ENCODE results near the gene CCDC171. TPM values are rescaled to one million over a fixed set of nuclear protein-coding genes. Genes with fewer than 3 reads are reported as not detected.
A peak's percentile ranks its signal among the peaks of the same experiment; 100 is the strongest.
"Not testable (repeated sequence)": the region's sequence is repeated elsewhere in the genome, so short reads cannot be mapped to it uniquely, and the experiment has no call there.

Gene CCDC171
- total and polyA plus RNA-seq, 12 donors = 1.2 to 4.9 (median 2.7) TPM

GRCh38 chr9:15584379-15584778 is 31.5 kb downstream of the CCDC171 start:
- no peak for TF ChIP-seq POLR2A (IDR thresholded peaks at IDR 0.05)
- no peak for TF ChIP-seq CTCF (IDR thresholded peaks at IDR 0.05)
- intact Hi-C loops (cut with DNase I) = no loop called here
- H3K27ac ChIP-seq = no peak overlapping the region
- H3K27me3 ChIP-seq = no peaks in the 10 kb centered on the region
- no peaks in the 10 kb centered on the region for H3K36me3 ChIP-seq (replicated peaks in 1 of 2)
- H3K9me3 ChIP-seq (replicated peaks in 1 of 3) = no peaks in the 10 kb centered on the region
- H3K4me3 ChIP-seq = no peak overlapping the region
- 90 to 94% (median 93%) methylated on average over 3 of the region's 3 CpGs for WGBS, 4 donors
- no peaks in the 10 kb centered on the region for H3K4me1 ChIP-seq (replicated peaks in 1 of 2)
- no peak for DNase-seq

GRCh38 chr9:15592317-15592716 is 39.5 kb downstream of the CCDC171 start:
- H3K4me3 ChIP-seq = no peak overlapping the region
- no peaks in the 10 kb centered on the region for H3K9me3 ChIP-seq (replicated peaks in 1 of 3)
- no peak overlapping the region for H3K27ac ChIP-seq
- TF ChIP-seq CTCF (IDR thresholded peaks at IDR 0.05) (no peak), POLR2A (IDR thresholded peaks at IDR 0.05) (no peak)
- intact Hi-C loops (cut with DNase I) = no loop called here
- H3K4me1 ChIP-seq (replicated peaks in 1 of 2) = no peaks in the 10 kb centered on the region
- DNase-seq = no peak
- 87 to 94% (median 92%) methylated on average over 3 of the region's 3 CpGs for WGBS, 4 donors
- H3K36me3 ChIP-seq (replicated peaks in 1 of 2) = no peaks in the 10 kb centered on the region
- no peaks in the 10 kb centered on the region for H3K27me3 ChIP-seq

- WGBS, 4 donors = 85 to 94% (median 88%) methylated on average over 1 of the region's 1 CpG
- not testable (repeated sequence) for H3K36me3 ChIP-seq (replicated peaks in 1 of 2)
Measured at GRCh38 chr9:15592940-15593339, 40.1 kb downstream of the CCDC171 start.

DNA sequence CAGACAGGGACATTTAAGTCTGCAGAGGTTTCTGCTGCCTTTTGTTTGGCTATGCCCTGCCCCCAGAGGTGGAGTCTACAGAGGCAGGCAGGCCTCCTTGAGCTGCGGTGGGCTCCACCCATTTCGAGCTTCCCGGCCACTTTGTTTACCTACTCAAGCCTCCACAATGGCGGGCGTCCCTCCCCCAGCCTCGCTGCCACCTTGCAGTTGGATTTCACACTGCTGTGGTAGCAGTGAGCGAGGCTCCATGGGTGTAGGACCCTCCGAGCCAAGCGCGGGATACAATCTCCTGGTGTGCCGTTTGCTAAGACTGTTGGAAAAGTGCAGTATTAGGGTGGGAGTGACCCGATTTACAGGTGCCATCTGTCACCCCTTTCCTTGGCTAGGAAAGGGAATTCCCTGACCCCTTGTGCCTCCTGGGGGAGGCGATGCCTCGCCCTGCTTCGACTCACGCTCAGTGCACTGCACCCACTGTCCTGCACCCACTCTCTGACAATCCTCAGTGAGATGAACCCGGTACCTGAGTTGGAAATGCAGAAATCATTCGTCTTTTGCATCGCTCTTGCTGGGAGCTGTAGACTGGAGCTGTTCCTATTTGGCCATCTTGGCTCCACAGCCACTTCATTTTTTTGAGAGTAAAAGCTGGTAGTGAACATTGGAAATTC is 48.0 kb downstream of the CCDC171 start:
- H3K27me3 ChIP-seq; intact Hi-C loops (cut with DNase I); H3K9me3 ChIP-seq (replicated peaks in 1 of 3); H3K27ac ChIP-seq; H3K4me3 ChIP-seq; DNase-seq; H3K36me3 ChIP-seq (replicated peaks in 1 of 2); H3K4me1 ChIP-seq (replicated peaks in 1 of 2): not testable (repeated sequence)
- 91 to 96% (median 95%) methylated on average over 19 of the region's 19 CpGs for whole genome bisulfite sequencing, 4 donors

More at GRCh38 chr9:15592940-15593339, 40.1 kb downstream of the CCDC171 start:
- H3K27me3 ChIP-seq; H3K4me1 ChIP-seq (replicated peaks in 1 of 2); H3K9me3 ChIP-seq (replicated peaks in 1 of 3); H3K4me3 ChIP-seq; H3K27ac ChIP-seq; DNase-seq; intact Hi-C loops (cut with DNase I): not testable (repeated sequence)

GRCh38 chr9:15606643-15607472 is 54.0 kb downstream of the CCDC171 start:
- no peaks in the 10 kb centered on the region for H3K9me3 ChIP-seq (replicated peaks in 1 of 3)
- DNase-seq = peak in 1 of 7 donors; percentile 8

More at GRCh38 chr9:15606643-15607472, 54.0 kb downstream of the CCDC171 start:
- Histone ChIP-seq H3K27ac (no peak overlapping the region), H3K4me1 (replicated peaks in 1 of 2) (no peaks in the 10 kb centered on the region), H3K4me3 (no peak overlapping the region), H3K36me3 (replicated peaks in 1 of 2) (no peaks in the 10 kb centered on the region), H3K27me3 (no peaks in the 10 kb centered on the region)
- intact Hi-C loops (cut with DNase I) = no loop called here
- TF ChIP-seq CTCF (IDR thresholded peaks at IDR 0.05) (peak; percentile 60 to 84 (median 76)), POLR2A (IDR thresholded peaks at IDR 0.05) (no peak)
- WGBS, 4 donors = 22 to 27% (median 26%) methylated on average over 2 of the region's 2 CpGs
